Panc1 (cell line): ENCODE data around the gene MACROD2.

ENCODE experiments used
- POLR2AphosphoS5 ChIP-seq: IDR thresholded peaks from 2 replicates; pipeline ENCODE4 v1.6.1; 2012; ENCODE audit warnings: mild to moderate bottlenecking, low read depth, low read length, moderate library complexity
- SIN3A ChIP-seq: IDR thresholded peaks from 2 replicates; pipeline ENCODE4 v1.6.1; 2012; ENCODE audit warnings: low read depth, mild to moderate bottlenecking, low read length, moderate library complexity, borderline replicate concordance; ENCODE audit not compliant: insufficient read depth
- TF ChIP-seq, protein P1 (sequence below): fragments of 450-650 bp; IDR thresholded peaks from 2 replicates; pipeline ENCODE4 v1.5.1; 2017; ENCODE audit warnings: mild to moderate bottlenecking
- TF ChIP-seq, protein P2 (sequence below), 2 experiments: IDR thresholded peaks; 2 replicates each; pipeline ENCODE4 v1.6.1; 2011 to 2012; ENCODE audit warnings: low read depth in 2 of 2, control low read depth in 1 of 2, low read length in 1 of 2, mild to moderate bottlenecking in 1 of 2, moderate library complexity in 1 of 2; ENCODE audit not compliant: insufficient read depth in 1 of 2

DNA sequence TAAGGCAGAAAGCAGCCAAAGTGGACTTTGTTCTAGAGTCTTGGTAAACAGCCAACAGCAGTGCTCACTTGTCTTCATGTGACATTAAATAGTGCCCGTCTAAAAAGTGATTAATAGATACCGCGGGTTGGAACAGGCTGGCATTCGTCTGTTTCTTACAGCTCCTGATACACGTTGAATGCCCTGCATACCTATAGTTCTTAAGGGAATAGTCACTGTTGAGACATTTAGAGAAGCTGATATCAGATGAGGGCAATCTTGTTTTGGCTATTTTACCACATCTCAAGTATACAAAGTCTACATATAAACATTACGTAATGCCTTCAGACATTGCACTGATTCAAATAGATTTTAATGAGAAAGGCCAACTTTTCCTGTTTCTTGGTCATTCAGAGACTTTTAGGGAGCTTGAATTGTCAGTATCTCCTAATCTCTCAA is 717.0 kb downstream of the MACROD2 start:
- TF ChIP-seq, protein P1, sequence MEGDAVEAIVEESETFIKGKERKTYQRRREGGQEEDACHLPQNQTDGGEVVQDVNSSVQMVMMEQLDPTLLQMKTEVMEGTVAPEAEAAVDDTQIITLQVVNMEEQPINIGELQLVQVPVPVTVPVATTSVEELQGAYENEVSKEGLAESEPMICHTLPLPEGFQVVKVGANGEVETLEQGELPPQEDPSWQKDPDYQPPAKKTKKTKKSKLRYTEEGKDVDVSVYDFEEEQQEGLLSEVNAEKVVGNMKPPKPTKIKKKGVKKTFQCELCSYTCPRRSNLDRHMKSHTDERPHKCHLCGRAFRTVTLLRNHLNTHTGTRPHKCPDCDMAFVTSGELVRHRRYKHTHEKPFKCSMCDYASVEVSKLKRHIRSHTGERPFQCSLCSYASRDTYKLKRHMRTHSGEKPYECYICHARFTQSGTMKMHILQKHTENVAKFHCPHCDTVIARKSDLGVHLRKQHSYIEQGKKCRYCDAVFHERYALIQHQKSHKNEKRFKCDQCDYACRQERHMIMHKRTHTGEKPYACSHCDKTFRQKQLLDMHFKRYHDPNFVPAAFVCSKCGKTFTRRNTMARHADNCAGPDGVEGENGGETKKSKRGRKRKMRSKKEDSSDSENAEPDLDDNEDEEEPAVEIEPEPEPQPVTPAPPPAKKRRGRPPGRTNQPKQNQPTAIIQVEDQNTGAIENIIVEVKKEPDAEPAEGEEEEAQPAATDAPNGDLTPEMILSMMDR = no peak
- TF ChIP-seq SIN3A (no peak), POLR2AphosphoS5 (no peak)
- TF ChIP-seq, protein P2, sequence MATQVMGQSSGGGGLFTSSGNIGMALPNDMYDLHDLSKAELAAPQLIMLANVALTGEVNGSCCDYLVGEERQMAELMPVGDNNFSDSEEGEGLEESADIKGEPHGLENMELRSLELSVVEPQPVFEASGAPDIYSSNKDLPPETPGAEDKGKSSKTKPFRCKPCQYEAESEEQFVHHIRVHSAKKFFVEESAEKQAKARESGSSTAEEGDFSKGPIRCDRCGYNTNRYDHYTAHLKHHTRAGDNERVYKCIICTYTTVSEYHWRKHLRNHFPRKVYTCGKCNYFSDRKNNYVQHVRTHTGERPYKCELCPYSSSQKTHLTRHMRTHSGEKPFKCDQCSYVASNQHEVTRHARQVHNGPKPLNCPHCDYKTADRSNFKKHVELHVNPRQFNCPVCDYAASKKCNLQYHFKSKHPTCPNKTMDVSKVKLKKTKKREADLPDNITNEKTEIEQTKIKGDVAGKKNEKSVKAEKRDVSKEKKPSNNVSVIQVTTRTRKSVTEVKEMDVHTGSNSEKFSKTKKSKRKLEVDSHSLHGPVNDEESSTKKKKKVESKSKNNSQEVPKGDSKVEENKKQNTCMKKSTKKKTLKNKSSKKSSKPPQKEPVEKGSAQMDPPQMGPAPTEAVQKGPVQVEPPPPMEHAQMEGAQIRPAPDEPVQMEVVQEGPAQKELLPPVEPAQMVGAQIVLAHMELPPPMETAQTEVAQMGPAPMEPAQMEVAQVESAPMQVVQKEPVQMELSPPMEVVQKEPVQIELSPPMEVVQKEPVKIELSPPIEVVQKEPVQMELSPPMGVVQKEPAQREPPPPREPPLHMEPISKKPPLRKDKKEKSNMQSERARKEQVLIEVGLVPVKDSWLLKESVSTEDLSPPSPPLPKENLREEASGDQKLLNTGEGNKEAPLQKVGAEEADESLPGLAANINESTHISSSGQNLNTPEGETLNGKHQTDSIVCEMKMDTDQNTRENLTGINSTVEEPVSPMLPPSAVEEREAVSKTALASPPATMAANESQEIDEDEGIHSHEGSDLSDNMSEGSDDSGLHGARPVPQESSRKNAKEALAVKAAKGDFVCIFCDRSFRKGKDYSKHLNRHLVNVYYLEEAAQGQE (IDR thresholded peaks at IDR 0.05; ENCODE audit: insufficient read depth in 1 of 2, low read depth in 2 of 2, low read length in 1 of 2) = no peak
